K562 (cell line): Measurements from ENCODE around the gene WNT3. TPM values are rescaled to one million over a fixed set of nuclear protein-coding genes. Genes with fewer than 3 reads are reported as not detected.

Experiments
- ATAC-seq: fragments of 200-7000 bp; cut with Tn5 transposase; 3 replicates; pipeline ENCODE4 v1.9.1; 2020; ENCODE audit warnings: moderate library complexity
- BruUV-seq: library from RNA; stranded (reverse); fragments of 400-500 nt; replicated peaks from 2 replicates; lab custom pipeline; 2021; lab: Mats Ljungman, UMichigan
- CTCF ChIA-PET: fragments of 300-600 bp; formaldehyde crosslinking; extraction: SDS; loops from one replicate; lab custom pipeline; 2021; ENCODE audit warnings: low intra/inter-chr PET ratio; lab: Yijun Ruan, JAX
- POLR2A ChIA-PET: fragments of 300-600, 350-650 bp; sonication (Branson Sonifier 250); formaldehyde crosslinking; extraction: SDS; loops from one replicate; lab custom pipeline; 2021; ENCODE audit warnings: antibody characterized with exemption, inconsistent platforms; lab: Yijun Ruan, JAX
- DNase-seq, 4 experiments: peaks; one replicate each; pipeline versions ENCODE4 v3.0.0 to v3.0.0-alpha.2; 2011 to 2018; ENCODE audit warnings: low spot score in 3 of 4, mixed read lengths in 3 of 4; ENCODE audit errors: extremely low read depth in 1 of 4
- FAIRE-seq: peaks from 2 replicates; lab custom pipeline; 2011; peaks lifted over from hg19 to GRCh38; lab: Jason Lieb, UNC
- H2AFZ ChIP-seq: 2 replicates; pipeline ENCODE4 v1.6.0; 2011; ENCODE audit warnings: low read depth, low read length, control low read depth, inconsistent platforms
- H3K27ac ChIP-seq: fragments of 200-600 bp; 3 replicates; pipeline ENCODE4 v1.8.0; 2011; ENCODE audit warnings: low read depth, mild to moderate bottlenecking, control low read depth, inconsistent platforms, low read length, moderate library complexity, mixed read lengths; ENCODE audit errors: extremely low read depth
- H3K27me3 ChIP-seq, 2 experiments: fragments of 300-600 bp in 1 of 2; 2 replicates in 1 of 2; 3 replicates in 1 of 2; pipeline versions ENCODE4 v1.6.0 to v1.8.0; 2011; ENCODE audit warnings: inconsistent platforms in 2 of 2, low read length in 2 of 2, mild to moderate bottlenecking in 1 of 2, mixed read lengths in 1 of 2, moderate library complexity in 1 of 2; ENCODE audit not compliant: control insufficient read depth in 2 of 2, insufficient read depth in 2 of 2
- H3K36me3 ChIP-seq: fragments of 300-600 bp; 3 replicates; pipeline ENCODE4 v1.8.0; 2011; ENCODE audit warnings: mild to moderate bottlenecking, low read length, inconsistent platforms; ENCODE audit not compliant: control insufficient read depth, insufficient read depth
- H3K4me1 ChIP-seq, 2 experiments: fragments of 200-600 bp in 1 of 2; replicated peaks in 1 of 2; 2 replicates in 1 of 2; 3 replicates in 1 of 2; pipeline versions ENCODE4 v1.5.1 to v1.8.0; 2011; ENCODE audit warnings: inconsistent platforms in 2 of 2, low read length in 2 of 2, mild to moderate bottlenecking in 1 of 2, mixed read lengths in 1 of 2, moderate library complexity in 1 of 2; ENCODE audit not compliant: control insufficient read depth in 2 of 2, insufficient read depth in 2 of 2
- H3K4me2 ChIP-seq: 2 replicates; pipeline ENCODE4 v1.6.1; 2011; ENCODE audit warnings: low read length, control low read depth, inconsistent platforms, mixed read lengths; ENCODE audit not compliant: insufficient read depth
- H3K4me3 ChIP-seq: fragments of 200-600 bp; sonication (generic), shearing (Covaris generic); 2 replicates; pipeline ENCODE4 v1.5.1; 2016; ENCODE audit warnings: control low read depth, inconsistent platforms
- H3K79me2 ChIP-seq: fragments of 200-600 bp; 3 replicates; pipeline ENCODE4 v1.8.0; 2011; ENCODE audit warnings: low read length, inconsistent platforms; ENCODE audit not compliant: control insufficient read depth, insufficient read depth
- H3K9ac ChIP-seq, 2 experiments: 2 replicates each; pipeline versions ENCODE4 v1.6.0 to v1.6.1; 2011; ENCODE audit warnings: low read depth in 2 of 2, low read length in 2 of 2, control low read depth in 1 of 2, inconsistent platforms in 1 of 2, mild to moderate bottlenecking in 1 of 2, mixed read lengths in 1 of 2; ENCODE audit not compliant: insufficient read depth in 1 of 2
- H3K9me1 ChIP-seq: one replicate; pipeline ENCODE4 v1.6.0; 2011; ENCODE audit warnings: inconsistent platforms, mild to moderate bottlenecking, low read length, moderate library complexity; ENCODE audit not compliant: control insufficient read depth, insufficient read depth
- H3K9me3 ChIP-seq: replicated peaks from 2 replicates; pipeline ENCODE4 v1.5.1; 2011; ENCODE audit warnings: low read depth, low read length, inconsistent platforms; ENCODE audit not compliant: control insufficient read depth, insufficient read depth
- H4K20me1 ChIP-seq: replicated peaks from 2 replicates; pipeline ENCODE4 v1.6.1; 2011; ENCODE audit warnings: low read length, inconsistent platforms, mixed read lengths; ENCODE audit not compliant: control insufficient read depth, insufficient read depth
- ARNT ChIP-seq, 2 experiments: fragments of 450-650 bp; IDR thresholded peaks; 2 replicates each; pipeline ENCODE4 v1.6.1; 2016; ENCODE audit warnings: mild to moderate bottlenecking in 1 of 2
- BCOR ChIP-seq: fragments of 450-650 bp; IDR thresholded peaks from 2 replicates; pipeline ENCODE4 v1.6.1; 2016
- CBX1 ChIP-seq: sonication (generic); IDR thresholded peaks from 2 replicates; pipeline ENCODE4 v1.6.1; 2016; ENCODE audit warnings: antibody characterized with exemption, low read depth, mild to moderate bottlenecking
- DIDO1 ChIP-seq: fragments of 450-650 bp; IDR thresholded peaks from 2 replicates; pipeline ENCODE4 v1.6.1; 2016; ENCODE audit warnings: low read depth, missing biosample characterization, missing genetic modification characterization
- DNMT1 ChIP-seq: fragments of 450-650 bp; IDR thresholded peaks from 2 replicates; pipeline ENCODE4 v1.6.1; 2016; ENCODE audit warnings: antibody characterized with exemption, mild to moderate bottlenecking
- HDAC3 ChIP-seq: fragments of 450-650 bp; IDR thresholded peaks from 2 replicates; pipeline ENCODE4 v1.6.1; 2018; ENCODE audit warnings: borderline replicate concordance, mild to moderate bottlenecking, moderate library complexity; ENCODE audit not compliant: partially characterized antibody
- HNRNPLL ChIP-seq: fragments of 200-400 bp; formaldehyde crosslinking; IDR thresholded peaks from 2 replicates; pipeline ENCODE4 v1.6.1; 2017; ENCODE audit warnings: low read length, low read depth, mild to moderate bottlenecking; ENCODE audit not compliant: poor library complexity, severe bottlenecking
- HSF4 ChIP-seq: fragments of 250-450 bp; sonication (Bioruptor Pico); IDR thresholded peaks from 2 replicates; pipeline ENCODE4 v2.1.2; 2022; ENCODE audit warnings: mild to moderate bottlenecking, moderate library complexity, borderline replicate concordance
- OTX1 ChIP-seq: fragments of 450-650 bp; formaldehyde crosslinking; IDR thresholded peaks from 2 replicates; pipeline ENCODE4 v1.4.0; 2022; ENCODE audit warnings: mild to moderate bottlenecking
- POU5F1 ChIP-seq: fragments of 150-350 bp; IDR thresholded peaks from 2 replicates; pipeline ENCODE4 v1.6.1; 2014; ENCODE audit warnings: borderline replicate concordance, low read length, low read depth, mild to moderate bottlenecking; ENCODE audit not compliant: partially characterized antibody
- RBM22 ChIP-seq: fragments of 200-400 bp; formaldehyde crosslinking; IDR thresholded peaks from 2 replicates; pipeline ENCODE4 v1.6.1; 2018; ENCODE audit warnings: low read length, low read depth; ENCODE audit not compliant: poor library complexity, severe bottlenecking
- TARDBP ChIP-seq: fragments of 450-650 bp; IDR thresholded peaks from 2 replicates; pipeline ENCODE4 v1.6.1; 2016
- ZKSCAN8 ChIP-seq: fragments of 200-800 bp; sonication (Bioruptor generic); IDR thresholded peaks from 2 replicates; pipeline ENCODE4 v1.6.1; 2016; ENCODE audit warnings: missing genetic modification characterization, missing compliant biosample characterization
- ZNF274 ChIP-seq: IDR thresholded peaks from 2 replicates; pipeline ENCODE4 v1.6.1; 2011; ENCODE audit warnings: low read depth, mild to moderate bottlenecking, low read length, moderate library complexity, borderline replicate concordance
- ZNF695 ChIP-seq: fragments of 450-650 bp; formaldehyde crosslinking; IDR thresholded peaks from 2 replicates; pipeline ENCODE4 v1.4.0; 2020; ENCODE audit warnings: mild to moderate bottlenecking, moderate library complexity
- WGBS: fragments of 100-300 bp; shearing (Covaris generic); methylation state at CpG from one replicate; pipeline ENCODE4 v1.1.6; 2016; ENCODE audit warnings: low coverage, mixed read lengths; ENCODE audit not compliant: insufficient coverage; ENCODE audit errors: missing lambda C conversion rate; 5-methylcytosine and 5-hydroxymethylcytosine counted together
- in situ Hi-C: fragments of 300-500 bp; cut with MboI; formaldehyde crosslinking; loops from 4 replicates; pipeline ENCODE4 v1.15.0; 2018; ENCODE audit warnings: inconsistent platforms, mixed read lengths
- intact Hi-C: fragments of 100-400 bp; cut with micrococcal nuclease; formaldehyde crosslinking; loops from 2 replicates; pipeline ENCODE4 v1.14.2; 2022
- polyA plus RNA-seq, 8 experiments: library from polyadenylated mRNA; depleted of rRNA in 4 of 8; stranded (reverse) in 5 of 8; unstranded in 3 of 8; fragments of >200 nt; fragmentation: Nextera tagmentation in 2 of 8; fragmentation: Illumina TruSeq in 1 of 8; extraction: Ambion mirVana in 2 of 8; extraction: Trizol in 1 of 8; gene quantifications; 2 replicates each; pipeline versions ENCODE4 v1.2.1 to v1.2.3, GENCODE V29; 2011 to 2014; ENCODE audit warnings: inconsistent platforms in 1 of 8, missing spikeins in 1 of 8
- total RNA-seq, 7 experiments: library from RNA; depleted of rRNA in 6 of 7; stranded (reverse); fragments of >200 nt in 6 of 7; fragmentation: Illumina TruSeq in 2 of 7; extraction: Trizol in 2 of 7; gene quantifications; 2 replicates each; pipeline versions ENCODE4 v1.2.1 to v1.2.3, GENCODE V29; 2011 to 2021; ENCODE audit warnings: low replicate concordance in 1 of 7
- TF ChIP-seq, protein P1 (sequence below), 2 experiments: fragments of 250-450 bp in 1 of 2; fragments of 450-650 bp in 1 of 2; sonication (Bioruptor Pico) in 1 of 2; IDR thresholded peaks; 2 replicates each; pipeline versions ENCODE4 v1.6.1 to v1.8.0; 2016 to 2021; ENCODE audit warnings: mild to moderate bottlenecking in 2 of 2, moderate library complexity in 2 of 2, missing compliant biosample characterization in 1 of 2, missing genetic modification characterization in 1 of 2
- TF ChIP-seq, protein P2 (sequence below): IDR thresholded peaks from 3 replicates; pipeline ENCODE4 v1.6.1; 2011; ENCODE audit warnings: borderline replicate concordance, mild to moderate bottlenecking; ENCODE audit not compliant: insufficient read length, insufficient read depth

Gene WNT3
- total and polyA plus RNA-seq, 9 of the 15 experiments (the other 6 are each of a cell fraction or from before 2014, with no cell fraction given) = 1.5 to 6.1 (median 3.3) TPM

DNA sequence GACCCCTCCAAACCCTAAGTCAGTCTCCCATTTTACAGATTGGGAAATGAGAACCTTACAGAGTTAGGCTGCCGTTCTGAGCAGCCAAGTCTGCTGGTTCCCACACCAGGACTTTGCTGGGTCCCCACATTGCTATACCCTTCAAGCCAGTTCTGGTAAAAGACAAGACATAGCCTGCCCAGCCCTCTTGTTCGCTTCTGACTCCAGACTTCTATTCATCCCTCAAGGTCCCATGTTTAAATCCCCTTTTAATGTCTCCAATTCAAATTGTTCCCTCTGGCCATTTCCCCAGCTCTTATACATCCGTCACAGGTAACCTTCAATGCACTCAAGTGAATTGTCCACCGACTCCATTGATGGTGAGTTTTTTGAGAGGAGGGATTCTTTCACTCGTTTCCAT lies 30.2 kb downstream of the WNT3 start (continued):
- TF ChIP-seq, protein P1, sequence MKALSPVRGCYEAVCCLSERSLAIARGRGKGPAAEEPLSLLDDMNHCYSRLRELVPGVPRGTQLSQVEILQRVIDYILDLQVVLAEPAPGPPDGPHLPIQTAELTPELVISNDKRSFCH (CRISPR knock-in tag; IDR thresholded peaks at IDR 0.05) = no peak
- TF ChIP-seq, protein P1 (tag; IDR thresholded peaks at IDR 0.05) = no peak
- TF ChIP-seq HDAC3 (no peak), POU5F1 (no peak), HSF4 (CRISPR knock-in tag) (no peak), ZKSCAN8 (CRISPR knock-in tag) (no peak)
- TF ChIP-seq, all 486 proteins: peak for 0

DNA sequence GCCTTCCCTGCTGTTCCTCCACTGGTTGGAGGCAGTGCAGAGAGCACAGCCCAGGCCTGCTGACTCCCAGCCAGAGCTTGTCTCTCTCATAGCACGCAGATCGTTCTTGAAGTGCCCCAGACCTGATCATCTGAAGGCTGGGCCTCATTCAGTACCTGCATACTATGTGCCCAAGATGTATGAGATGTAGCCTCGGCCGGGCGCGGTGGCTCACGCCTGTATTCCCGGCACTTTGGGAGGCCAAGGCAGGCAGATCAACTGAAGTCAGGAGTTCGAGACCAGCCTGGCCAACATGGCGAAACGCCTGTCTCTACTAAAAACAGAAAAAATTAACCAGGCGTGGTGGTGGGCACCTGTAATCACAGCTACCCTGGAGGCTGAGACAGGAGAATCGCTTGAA lies 31.0 kb downstream of the WNT3 start:
- no peak for ATAC-seq
- FAIRE-seq = no peak
- Histone ChIP-seq H3K9me3 (no peaks in the 10 kb centered on the region), H3K9ac (no peak overlapping the region), H3K36me3 (no peaks in the 10 kb centered on the region), H3K4me1 (peaks cover 17 to 42% of the 10 kb centered on the region in 2 experiments), H3K9me1 (no peaks in the 10 kb centered on the region), H3K4me2 (no peak overlapping the region), H3K79me2 (no peaks in the 10 kb centered on the region), H4K20me1 (no peaks in the 10 kb centered on the region), H2AFZ (no peak overlapping the region), H3K27ac (no peak overlapping the region), H3K27me3 (no peaks in the 10 kb centered on the region), H3K4me3 (no peak overlapping the region)
- intact Hi-C loops (no loop called here), in situ Hi-C loops (no loop called here)
- POLR2A ChIA-PET = no interaction called here
- CTCF ChIA-PET = no interaction called here
- no TSS peak for BruUV-seq
- DNase-seq = no peak
- WGBS = 76% methylated on average over 9 of the region's 13 CpGs
- TF ChIP-seq ZNF695 (CRISPR knock-in tag) (no peak), RBM22 (no peak), ZNF274 (no peak), ARNT (IDR thresholded peaks at IDR 0.05) (no peak), DIDO1 (tag) (no peak), OTX1 (no peak), TARDBP (no peak), CBX1 (no peak), BCOR (no peak), HNRNPLL (no peak), DNMT1 (no peak)
- TF ChIP-seq, protein P2, sequence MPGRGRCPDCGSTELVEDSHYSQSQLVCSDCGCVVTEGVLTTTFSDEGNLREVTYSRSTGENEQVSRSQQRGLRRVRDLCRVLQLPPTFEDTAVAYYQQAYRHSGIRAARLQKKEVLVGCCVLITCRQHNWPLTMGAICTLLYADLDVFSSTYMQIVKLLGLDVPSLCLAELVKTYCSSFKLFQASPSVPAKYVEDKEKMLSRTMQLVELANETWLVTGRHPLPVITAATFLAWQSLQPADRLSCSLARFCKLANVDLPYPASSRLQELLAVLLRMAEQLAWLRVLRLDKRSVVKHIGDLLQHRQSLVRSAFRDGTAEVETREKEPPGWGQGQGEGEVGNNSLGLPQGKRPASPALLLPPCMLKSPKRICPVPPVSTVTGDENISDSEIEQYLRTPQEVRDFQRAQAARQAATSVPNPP = no peak
